ENCODE data around the gene VNN1. TPM values are rescaled to one million over a fixed set of nuclear protein-coding genes. Genes with fewer than 3 reads are reported as not detected.
A peak's percentile ranks its signal among the peaks of the same experiment; 100 is the strongest.

VNN1 gene
- total and polyA plus RNA-seq, 2 donors (not counting 1 experiment from before 2014, with no cell fraction given), result not detected

DNA sequence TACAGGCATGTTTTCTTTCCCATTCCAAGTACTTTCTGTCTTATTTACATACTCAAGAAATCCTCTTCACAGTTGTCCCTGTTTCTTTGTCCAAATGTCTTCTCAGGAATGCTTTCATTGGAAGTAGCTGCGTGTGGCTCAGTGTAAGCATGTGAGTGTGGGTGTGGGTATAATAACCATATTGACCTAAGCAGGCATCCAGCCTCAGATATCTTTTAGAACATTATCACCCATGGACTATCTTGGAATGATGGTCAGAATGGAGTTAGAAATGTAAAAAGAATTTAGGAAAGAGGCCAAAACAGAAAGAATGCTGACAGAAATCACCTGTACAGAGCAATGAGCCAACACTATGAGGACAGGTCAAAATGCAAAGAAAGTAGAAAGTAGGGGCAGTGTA lies 27.4 kb upstream of the VNN1 start:
- Histone ChIP-seq H3K9me3 (ENCODE audit: control insufficient read depth, insufficient read depth, low read depth, low read length) (no peaks in the 10 kb centered on the region), H3K4me3 (replicated peaks in 1 of 4; ENCODE audit: control extremely low read depth in 1 of 4, insufficient read depth in 1 of 4, low read depth in 3 of 4, low read length in 4 of 4) (no peak overlapping the region), H3K27me3 (ENCODE audit: control insufficient read depth, insufficient read depth, low read length) (no peaks in the 10 kb centered on the region), H3K36me3 (ENCODE audit: control insufficient read depth, insufficient read depth, low read length) (no peaks in the 10 kb centered on the region), H4K20me1 (ENCODE audit: control insufficient read depth, extremely low read depth, insufficient read depth, low read length) (no peaks in the 10 kb centered on the region), H2AFZ (ENCODE audit: low read length) (no peak overlapping the region), H3K4me1 (ENCODE audit: control insufficient read depth, extremely low read depth, insufficient read depth, low read length) (no peaks in the 10 kb centered on the region), H3K4me2 (ENCODE audit: extremely low read depth, insufficient read depth, low read length) (no peak overlapping the region), H3K79me2 (ENCODE audit: control insufficient read depth, insufficient read depth, low read length) (no peaks in the 10 kb centered on the region), H3K9ac (ENCODE audit: insufficient read depth, low read length) (no peak overlapping the region), H3K27ac (ENCODE audit: insufficient read depth, low read length) (no peak overlapping the region)
- peak in 1 of 2 donors; percentile 19 for DNase-seq (ENCODE audit: low read depth in 2 of 2)
- TF ChIP-seq, protein P1, sequence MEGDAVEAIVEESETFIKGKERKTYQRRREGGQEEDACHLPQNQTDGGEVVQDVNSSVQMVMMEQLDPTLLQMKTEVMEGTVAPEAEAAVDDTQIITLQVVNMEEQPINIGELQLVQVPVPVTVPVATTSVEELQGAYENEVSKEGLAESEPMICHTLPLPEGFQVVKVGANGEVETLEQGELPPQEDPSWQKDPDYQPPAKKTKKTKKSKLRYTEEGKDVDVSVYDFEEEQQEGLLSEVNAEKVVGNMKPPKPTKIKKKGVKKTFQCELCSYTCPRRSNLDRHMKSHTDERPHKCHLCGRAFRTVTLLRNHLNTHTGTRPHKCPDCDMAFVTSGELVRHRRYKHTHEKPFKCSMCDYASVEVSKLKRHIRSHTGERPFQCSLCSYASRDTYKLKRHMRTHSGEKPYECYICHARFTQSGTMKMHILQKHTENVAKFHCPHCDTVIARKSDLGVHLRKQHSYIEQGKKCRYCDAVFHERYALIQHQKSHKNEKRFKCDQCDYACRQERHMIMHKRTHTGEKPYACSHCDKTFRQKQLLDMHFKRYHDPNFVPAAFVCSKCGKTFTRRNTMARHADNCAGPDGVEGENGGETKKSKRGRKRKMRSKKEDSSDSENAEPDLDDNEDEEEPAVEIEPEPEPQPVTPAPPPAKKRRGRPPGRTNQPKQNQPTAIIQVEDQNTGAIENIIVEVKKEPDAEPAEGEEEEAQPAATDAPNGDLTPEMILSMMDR (conservative IDR thresholded peaks at IDR 0.05 in 1 of 2, IDR thresholded peaks at IDR 0.05 in 1 of 2; ENCODE audit: low read depth in 1 of 2, low read length in 2 of 2), result no peak
- no peak for TF ChIP-seq EZH2 (IDR thresholded peaks at IDR 0.05; ENCODE audit: low read length, missing control alignments)

DNA sequence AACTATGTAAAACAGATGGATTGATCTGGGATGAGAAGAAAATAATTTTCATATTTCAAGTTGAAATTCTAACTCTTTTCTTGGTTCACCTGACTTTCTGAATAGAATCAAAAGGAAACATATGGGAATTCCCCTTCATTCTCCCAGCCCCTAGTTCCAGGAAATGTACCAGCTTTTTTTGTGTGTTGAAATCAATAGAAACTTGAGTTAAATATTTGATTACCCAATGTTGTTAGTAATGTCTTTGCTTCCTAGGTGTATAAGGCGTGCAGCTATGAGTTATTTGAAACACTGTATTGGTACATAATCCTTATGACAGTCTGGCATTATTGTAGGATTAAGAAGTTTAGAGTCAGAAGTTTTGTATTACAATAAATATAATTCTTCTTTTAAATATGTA lies 22.4 kb upstream of the VNN1 start:
- Histone ChIP-seq H3K27ac (ENCODE audit: insufficient read depth, low read length) (no peak overlapping the region), H3K27me3 (ENCODE audit: control insufficient read depth, insufficient read depth, low read length) (no peaks in the 10 kb centered on the region), H4K20me1 (ENCODE audit: control insufficient read depth, extremely low read depth, insufficient read depth, low read length) (no peaks in the 10 kb centered on the region), H3K9me3 (ENCODE audit: control insufficient read depth, insufficient read depth, low read depth, low read length) (no peaks in the 10 kb centered on the region), H3K36me3 (ENCODE audit: control insufficient read depth, insufficient read depth, low read length) (no peaks in the 10 kb centered on the region), H3K4me2 (ENCODE audit: extremely low read depth, insufficient read depth, low read length) (no peak overlapping the region), H3K9ac (ENCODE audit: insufficient read depth, low read length) (no peak overlapping the region), H3K4me3 (replicated peaks in 1 of 4; ENCODE audit: control extremely low read depth in 1 of 4, insufficient read depth in 1 of 4, low read depth in 3 of 4, low read length in 4 of 4) (no peak overlapping the region), H3K4me1 (ENCODE audit: control insufficient read depth, extremely low read depth, insufficient read depth, low read length) (peaks cover 2% of the 10 kb centered on the region), H3K79me2 (ENCODE audit: control insufficient read depth, insufficient read depth, low read length) (no peaks in the 10 kb centered on the region), H2AFZ (ENCODE audit: low read length) (no peak overlapping the region)
- TF ChIP-seq, protein P1 (conservative IDR thresholded peaks at IDR 0.05 in 1 of 2, IDR thresholded peaks at IDR 0.05 in 1 of 2; ENCODE audit: low read depth in 1 of 2, low read length in 2 of 2), result no peak
- TF ChIP-seq EZH2 (IDR thresholded peaks at IDR 0.05; ENCODE audit: low read length, missing control alignments), result no peak
- DNase-seq (ENCODE audit: low read depth in 2 of 2), result peak in 1 of 2 donors; percentile 21

DNA sequence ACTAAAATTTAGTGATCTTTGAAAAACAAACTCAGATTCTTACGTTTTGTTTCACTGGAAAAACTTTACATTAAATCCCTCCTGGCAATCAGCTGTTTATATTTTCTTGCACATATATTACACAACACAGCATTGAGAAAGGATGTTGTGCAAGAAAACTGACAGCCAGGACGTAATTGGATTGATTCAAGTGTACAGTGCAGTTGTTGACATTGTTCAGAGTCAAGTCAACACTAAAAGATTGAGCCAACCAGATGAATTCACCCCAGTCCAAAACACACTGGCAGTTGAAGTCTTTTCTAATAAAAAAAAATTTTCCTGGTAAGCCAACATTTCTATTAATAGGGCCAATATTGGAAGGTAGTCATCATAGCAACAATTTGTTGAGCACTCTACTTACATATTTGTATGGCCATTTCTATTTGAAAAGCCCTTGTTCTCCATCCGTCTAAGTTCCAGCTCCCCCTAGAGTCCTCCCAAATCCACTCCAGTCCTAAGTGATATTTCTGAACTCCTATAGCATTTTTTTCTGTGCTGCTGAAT lies 20.9 kb upstream of the VNN1 start:
- no peaks in the 10 kb centered on the region for H3K36me3 ChIP-seq (ENCODE audit: control insufficient read depth, insufficient read depth, low read length)
- no peak overlapping the region for H3K4me3 ChIP-seq (replicated peaks in 1 of 4; ENCODE audit: control extremely low read depth in 1 of 4, insufficient read depth in 1 of 4, low read depth in 3 of 4, low read length in 4 of 4)
- H3K9me3 ChIP-seq (ENCODE audit: control insufficient read depth, insufficient read depth, low read depth, low read length), result no peaks in the 10 kb centered on the region
- TF ChIP-seq, protein P1 (conservative IDR thresholded peaks at IDR 0.05 in 1 of 2, IDR thresholded peaks at IDR 0.05 in 1 of 2; ENCODE audit: low read depth in 1 of 2, low read length in 2 of 2), result peak; percentile 50 to 69
- TF ChIP-seq EZH2 (IDR thresholded peaks at IDR 0.05; ENCODE audit: low read length, missing control alignments), result no peak
- no peak overlapping the region for H3K4me2 ChIP-seq (ENCODE audit: extremely low read depth, insufficient read depth, low read length)
- H3K27me3 ChIP-seq (ENCODE audit: control insufficient read depth, insufficient read depth, low read length), result no peaks in the 10 kb centered on the region
- H4K20me1 ChIP-seq (ENCODE audit: control insufficient read depth, extremely low read depth, insufficient read depth, low read length), result no peaks in the 10 kb centered on the region
- H3K4me1 ChIP-seq (ENCODE audit: control insufficient read depth, extremely low read depth, insufficient read depth, low read length), result peaks cover 4% of the 10 kb centered on the region
- no peaks in the 10 kb centered on the region for H3K79me2 ChIP-seq (ENCODE audit: control insufficient read depth, insufficient read depth, low read length)
- no peak overlapping the region for H3K9ac ChIP-seq (ENCODE audit: insufficient read depth, low read length)
- DNase-seq (ENCODE audit: low read depth in 2 of 2), result peak; percentile 10 to 98
- H2AFZ ChIP-seq (ENCODE audit: low read length), result no peak overlapping the region
- no peak overlapping the region for H3K27ac ChIP-seq (ENCODE audit: insufficient read depth, low read length)
